Activated T-helper 17 cell treated with anti-CD3 and anti-CD28 coated beads, Interleukin-2, amount 50 U/mL, for 72 hours (primary cell): ENCODE results near the gene BACE2. TPM values are rescaled to one million over a fixed set of nuclear protein-coding genes. Genes with fewer than 3 reads are reported as not detected.

ENCODE experiments used
- ATAC-seq: fragments of 150-1000 bp; cut with Tn5 transposase; replicated peaks from 2 replicates; pipeline ENCODE4 v1.10.0; 2021; ENCODE audit warnings: mild to moderate bottlenecking, moderate library complexity
- H3K27ac Mint-ChIP-seq: one replicate; pipeline ENCODE4 v1.8.0; 2022; ENCODE audit warnings: mixed read lengths
- H3K27me3 Mint-ChIP-seq: one replicate; pipeline ENCODE4 v1.8.0; 2022; ENCODE audit warnings: mixed read lengths
- H3K36me3 Mint-ChIP-seq: one replicate; pipeline ENCODE4 v1.8.0; 2022; ENCODE audit warnings: low read depth, mild to moderate bottlenecking, mixed read lengths
- H3K4me1 Mint-ChIP-seq: one replicate; pipeline ENCODE4 v1.8.0; 2022; ENCODE audit warnings: mixed read lengths
- H3K4me3 Mint-ChIP-seq: one replicate; pipeline ENCODE4 v1.8.0; 2022; ENCODE audit warnings: mild to moderate bottlenecking, mixed read lengths
- H3K9me3 Mint-ChIP-seq: one replicate; pipeline ENCODE4 v1.8.0; 2022; ENCODE audit warnings: mixed read lengths
- total RNA-seq, 2 donors: library from RNA; stranded (reverse); gene quantifications; one replicate each; pipeline ENCODE4 v1.2.3, GENCODE V29; 2022

BACE2 gene
- total RNA-seq, 2 donors from 2014 or later = 0.52 TPM; not detected in 1

GRCh38 chr21:41322496-41323382, 154.8 kb downstream of the BACE2 start:
- Mint-ChIP-seq H3K4me3 (no peak overlapping the region), H3K27me3 (peaks cover 11% of the 10 kb centered on the region), H3K36me3 (no peaks in the 10 kb centered on the region), H3K27ac (no peak overlapping the region), H3K9me3 (no peaks in the 10 kb centered on the region), H3K4me1 (peaks cover 5% of the 10 kb centered on the region)
- ATAC-seq = no peak

- Mint-ChIP-seq H3K27ac (no peak overlapping the region), H3K27me3 (peaks cover 8% of the 10 kb centered on the region), H3K36me3 (no peaks in the 10 kb centered on the region), H3K9me3 (no peaks in the 10 kb centered on the region), H3K4me1 (peaks cover 5% of the 10 kb centered on the region), H3K4me3 (no peak overlapping the region)
- no peak for ATAC-seq
Observed at GRCh38 chr21:41325138-41325912, 157.4 kb downstream of the BACE2 start.

- H3K9me3 Mint-ChIP-seq = no peaks in the 10 kb centered on the region
- no peak overlapping the region for H3K27ac Mint-ChIP-seq
- H3K36me3 Mint-ChIP-seq = no peaks in the 10 kb centered on the region
- peaks cover 5% of the 10 kb centered on the region for H3K4me1 Mint-ChIP-seq
- no peak overlapping the region for H3K4me3 Mint-ChIP-seq
- peaks cover 5% of the 10 kb centered on the region for H3K27me3 Mint-ChIP-seq
- ATAC-seq = no peak
Observed at GRCh38 chr21:41326414-41327080, 158.6 kb downstream of the BACE2 start.

GRCh38 chr21:41327753-41328152, 159.8 kb downstream of the BACE2 start:
- Mint-ChIP-seq H3K4me3 (no peak overlapping the region), H3K9me3 (no peaks in the 10 kb centered on the region), H3K4me1 (no peaks in the 10 kb centered on the region)

GRCh38 chr21:41328660-41329607, 161.0 kb downstream of the BACE2 start:
- H3K4me1 Mint-ChIP-seq = no peaks in the 10 kb centered on the region
- peaks cover 6% of the 10 kb centered on the region for H3K9me3 Mint-ChIP-seq
- no peak overlapping the region for H3K4me3 Mint-ChIP-seq
- no peak overlapping the region for H3K27ac Mint-ChIP-seq
- ATAC-seq = no peak
- H3K36me3 Mint-ChIP-seq = no peaks in the 10 kb centered on the region
- H3K27me3 Mint-ChIP-seq = peaks cover 6% of the 10 kb centered on the region

More at GRCh38 chr21:41327753-41328152, 159.8 kb downstream of the BACE2 start:
- Mint-ChIP-seq H3K36me3 (no peaks in the 10 kb centered on the region), H3K27ac (no peak overlapping the region), H3K27me3 (no peaks in the 10 kb centered on the region)
- ATAC-seq = no peak

Other genes with a start within 250 kb of the BACE2 start
- gene FAM3B, start 148.6 kb downstream of the BACE2 start, total RNA-seq = not detected
- 10 to 100 TPM; 13.0 to 59.1 TPM for gene MX2, start 193.9 kb downstream of the BACE2 start, total RNA-seq